ENCODE measurements around the gene NEU3.

GRCh38 chr11:74941492-74941891 lies 47.2 kb upstream of the NEU3 start:
- TF ChIP-seq USF2 (CRISPR knock-in tag; IDR thresholded peaks at IDR 0.05) (no peak), SMAD4 (CRISPR knock-in tag; IDR thresholded peaks at IDR 0.05) (no peak), ZNF317 (CRISPR knock-in tag; IDR thresholded peaks at IDR 0.05; ENCODE audit: borderline replicate concordance, low read depth) (no peak), TEAD4 (CRISPR knock-in tag; IDR thresholded peaks at IDR 0.05) (no peak), E2F1 (CRISPR knock-in tag; IDR thresholded peaks at IDR 0.05) (no peak), IRF1 (CRISPR knock-in tag; IDR thresholded peaks at IDR 0.05) (no peak)
- TF ChIP-seq, protein P1, sequence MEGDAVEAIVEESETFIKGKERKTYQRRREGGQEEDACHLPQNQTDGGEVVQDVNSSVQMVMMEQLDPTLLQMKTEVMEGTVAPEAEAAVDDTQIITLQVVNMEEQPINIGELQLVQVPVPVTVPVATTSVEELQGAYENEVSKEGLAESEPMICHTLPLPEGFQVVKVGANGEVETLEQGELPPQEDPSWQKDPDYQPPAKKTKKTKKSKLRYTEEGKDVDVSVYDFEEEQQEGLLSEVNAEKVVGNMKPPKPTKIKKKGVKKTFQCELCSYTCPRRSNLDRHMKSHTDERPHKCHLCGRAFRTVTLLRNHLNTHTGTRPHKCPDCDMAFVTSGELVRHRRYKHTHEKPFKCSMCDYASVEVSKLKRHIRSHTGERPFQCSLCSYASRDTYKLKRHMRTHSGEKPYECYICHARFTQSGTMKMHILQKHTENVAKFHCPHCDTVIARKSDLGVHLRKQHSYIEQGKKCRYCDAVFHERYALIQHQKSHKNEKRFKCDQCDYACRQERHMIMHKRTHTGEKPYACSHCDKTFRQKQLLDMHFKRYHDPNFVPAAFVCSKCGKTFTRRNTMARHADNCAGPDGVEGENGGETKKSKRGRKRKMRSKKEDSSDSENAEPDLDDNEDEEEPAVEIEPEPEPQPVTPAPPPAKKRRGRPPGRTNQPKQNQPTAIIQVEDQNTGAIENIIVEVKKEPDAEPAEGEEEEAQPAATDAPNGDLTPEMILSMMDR (IDR thresholded peaks at IDR 0.05): no peak
- TF ChIP-seq, protein P2, sequence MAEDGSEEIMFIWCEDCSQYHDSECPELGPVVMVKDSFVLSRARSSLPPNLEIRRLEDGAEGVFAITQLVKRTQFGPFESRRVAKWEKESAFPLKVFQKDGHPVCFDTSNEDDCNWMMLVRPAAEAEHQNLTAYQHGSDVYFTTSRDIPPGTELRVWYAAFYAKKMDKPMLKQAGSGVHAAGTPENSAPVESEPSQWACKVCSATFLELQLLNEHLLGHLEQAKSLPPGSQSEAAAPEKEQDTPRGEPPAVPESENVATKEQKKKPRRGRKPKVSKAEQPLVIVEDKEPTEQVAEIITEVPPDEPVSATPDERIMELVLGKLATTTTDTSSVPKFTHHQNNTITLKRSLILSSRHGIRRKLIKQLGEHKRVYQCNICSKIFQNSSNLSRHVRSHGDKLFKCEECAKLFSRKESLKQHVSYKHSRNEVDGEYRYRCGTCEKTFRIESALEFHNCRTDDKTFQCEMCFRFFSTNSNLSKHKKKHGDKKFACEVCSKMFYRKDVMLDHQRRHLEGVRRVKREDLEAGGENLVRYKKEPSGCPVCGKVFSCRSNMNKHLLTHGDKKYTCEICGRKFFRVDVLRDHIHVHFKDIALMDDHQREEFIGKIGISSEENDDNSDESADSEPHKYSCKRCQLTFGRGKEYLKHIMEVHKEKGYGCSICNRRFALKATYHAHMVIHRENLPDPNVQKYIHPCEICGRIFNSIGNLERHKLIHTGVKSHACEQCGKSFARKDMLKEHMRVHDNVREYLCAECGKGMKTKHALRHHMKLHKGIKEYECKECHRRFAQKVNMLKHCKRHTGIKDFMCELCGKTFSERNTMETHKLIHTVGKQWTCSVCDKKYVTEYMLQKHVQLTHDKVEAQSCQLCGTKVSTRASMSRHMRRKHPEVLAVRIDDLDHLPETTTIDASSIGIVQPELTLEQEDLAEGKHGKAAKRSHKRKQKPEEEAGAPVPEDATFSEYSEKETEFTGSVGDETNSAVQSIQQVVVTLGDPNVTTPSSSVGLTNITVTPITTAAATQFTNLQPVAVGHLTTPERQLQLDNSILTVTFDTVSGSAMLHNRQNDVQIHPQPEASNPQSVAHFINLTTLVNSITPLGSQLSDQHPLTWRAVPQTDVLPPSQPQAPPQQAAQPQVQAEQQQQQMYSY (CRISPR knock-in tag; IDR thresholded peaks at IDR 0.05): no peak

Measured in WTC11 (cell line).